Measurements from ENCODE around the gene PFAS.
"Not testable (repeated sequence)": the region's sequence is repeated elsewhere in the genome, so short reads cannot be mapped to it uniquely, and the experiment has no call there.

DNA sequence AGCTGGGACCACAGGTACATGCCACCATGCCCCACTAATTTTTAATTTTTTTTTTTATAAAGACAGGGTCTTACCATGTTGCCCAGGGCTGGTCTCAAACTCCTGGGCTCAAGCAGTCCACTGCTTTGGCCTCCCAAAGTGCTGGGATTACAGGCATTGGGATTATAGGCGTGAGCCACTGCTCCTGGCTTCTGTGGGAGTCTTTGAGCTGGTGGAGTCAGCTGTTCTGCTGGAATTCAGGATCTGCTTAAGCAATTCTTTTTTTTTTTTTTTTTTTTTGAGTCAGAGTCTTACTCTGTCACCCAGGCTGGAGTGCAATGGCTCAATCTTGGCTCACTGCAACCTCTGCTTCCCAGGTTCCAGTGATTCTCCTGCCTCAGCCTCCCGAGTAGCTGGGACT is 2.3 kb downstream of the PFAS start:
- TF ChIP-seq POLR2A, EP300 (IDR thresholded peaks at IDR 0.05): not testable (repeated sequence)
